Astrocyte (in vitro differentiated cells and primary cell): Measurements from ENCODE around the gene COL6A1.

Experiments used
- EZH2 ChIP-seq: IDR thresholded peaks from 2 replicates; pipeline ENCODE4 v1.6.1; 2012; ENCODE audit warnings: mild to moderate bottlenecking, low read length, inconsistent platforms; ENCODE audit not compliant: insufficient read depth
- TF ChIP-seq, protein P1 (sequence below): IDR thresholded peaks from 2 replicates; pipeline ENCODE4 v1.5.1; 2011; ENCODE audit warnings: low read depth, mild to moderate bottlenecking, inconsistent platforms, low read length, moderate library complexity; ENCODE audit not compliant: insufficient read depth

- TF ChIP-seq EZH2, result no peak
- TF ChIP-seq, protein P1, sequence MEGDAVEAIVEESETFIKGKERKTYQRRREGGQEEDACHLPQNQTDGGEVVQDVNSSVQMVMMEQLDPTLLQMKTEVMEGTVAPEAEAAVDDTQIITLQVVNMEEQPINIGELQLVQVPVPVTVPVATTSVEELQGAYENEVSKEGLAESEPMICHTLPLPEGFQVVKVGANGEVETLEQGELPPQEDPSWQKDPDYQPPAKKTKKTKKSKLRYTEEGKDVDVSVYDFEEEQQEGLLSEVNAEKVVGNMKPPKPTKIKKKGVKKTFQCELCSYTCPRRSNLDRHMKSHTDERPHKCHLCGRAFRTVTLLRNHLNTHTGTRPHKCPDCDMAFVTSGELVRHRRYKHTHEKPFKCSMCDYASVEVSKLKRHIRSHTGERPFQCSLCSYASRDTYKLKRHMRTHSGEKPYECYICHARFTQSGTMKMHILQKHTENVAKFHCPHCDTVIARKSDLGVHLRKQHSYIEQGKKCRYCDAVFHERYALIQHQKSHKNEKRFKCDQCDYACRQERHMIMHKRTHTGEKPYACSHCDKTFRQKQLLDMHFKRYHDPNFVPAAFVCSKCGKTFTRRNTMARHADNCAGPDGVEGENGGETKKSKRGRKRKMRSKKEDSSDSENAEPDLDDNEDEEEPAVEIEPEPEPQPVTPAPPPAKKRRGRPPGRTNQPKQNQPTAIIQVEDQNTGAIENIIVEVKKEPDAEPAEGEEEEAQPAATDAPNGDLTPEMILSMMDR, result no peak
Observed at GRCh38 chr21:45991606-45992300, 10.2 kb downstream of the COL6A1 start.
